Measurements from ENCODE around the gene DEFB132.

DNA sequence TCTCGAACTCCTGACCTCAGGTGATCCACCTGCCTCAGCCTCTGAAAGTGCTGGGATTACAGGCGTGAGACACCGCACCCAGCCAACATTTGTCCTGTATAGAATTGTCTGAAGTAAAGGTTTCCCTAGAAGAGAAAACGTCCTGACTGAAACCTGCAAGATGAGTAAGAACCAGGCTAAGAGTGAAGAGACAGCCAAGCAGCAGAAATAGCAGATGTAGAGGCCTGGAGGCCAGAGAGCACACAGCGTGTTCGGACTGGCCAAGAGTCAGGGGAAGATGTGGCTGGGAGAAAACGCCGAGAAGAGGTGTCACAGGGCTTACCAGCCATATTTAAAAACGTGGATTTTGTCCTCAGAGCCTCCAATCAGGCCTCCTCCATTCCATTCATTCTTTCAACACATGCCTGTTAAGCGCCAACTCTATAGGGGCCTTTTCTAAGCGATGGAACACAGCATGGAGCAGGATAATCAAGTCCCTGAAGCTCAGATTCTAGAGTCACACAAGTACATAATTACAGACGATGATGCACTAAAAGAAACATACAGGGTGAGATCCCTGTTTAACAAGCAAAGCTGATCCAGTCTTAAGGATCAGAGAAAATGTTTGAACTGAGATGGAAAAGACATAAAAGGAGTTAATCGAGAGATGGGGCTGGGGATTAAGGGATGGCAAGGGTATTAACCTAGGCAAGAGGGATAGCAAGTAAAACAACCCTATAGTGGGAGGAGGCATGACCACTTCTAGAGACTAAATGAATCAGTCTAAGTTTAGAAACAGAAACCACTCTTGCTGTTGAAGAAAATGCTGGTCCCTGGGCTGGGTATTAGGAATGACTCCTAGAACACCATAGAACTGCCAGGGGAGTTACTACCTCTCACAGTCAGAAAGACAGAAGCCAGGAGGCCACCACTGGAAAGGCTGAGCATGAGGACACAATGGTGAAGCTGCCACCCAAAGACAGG is 44.6 kb downstream of the DEFB132 start:
- TF ChIP-seq JUNB (IDR thresholded peaks at IDR 0.05; ENCODE audit: unreplicated experiment) = no peak
- TF ChIP-seq, protein P1, sequence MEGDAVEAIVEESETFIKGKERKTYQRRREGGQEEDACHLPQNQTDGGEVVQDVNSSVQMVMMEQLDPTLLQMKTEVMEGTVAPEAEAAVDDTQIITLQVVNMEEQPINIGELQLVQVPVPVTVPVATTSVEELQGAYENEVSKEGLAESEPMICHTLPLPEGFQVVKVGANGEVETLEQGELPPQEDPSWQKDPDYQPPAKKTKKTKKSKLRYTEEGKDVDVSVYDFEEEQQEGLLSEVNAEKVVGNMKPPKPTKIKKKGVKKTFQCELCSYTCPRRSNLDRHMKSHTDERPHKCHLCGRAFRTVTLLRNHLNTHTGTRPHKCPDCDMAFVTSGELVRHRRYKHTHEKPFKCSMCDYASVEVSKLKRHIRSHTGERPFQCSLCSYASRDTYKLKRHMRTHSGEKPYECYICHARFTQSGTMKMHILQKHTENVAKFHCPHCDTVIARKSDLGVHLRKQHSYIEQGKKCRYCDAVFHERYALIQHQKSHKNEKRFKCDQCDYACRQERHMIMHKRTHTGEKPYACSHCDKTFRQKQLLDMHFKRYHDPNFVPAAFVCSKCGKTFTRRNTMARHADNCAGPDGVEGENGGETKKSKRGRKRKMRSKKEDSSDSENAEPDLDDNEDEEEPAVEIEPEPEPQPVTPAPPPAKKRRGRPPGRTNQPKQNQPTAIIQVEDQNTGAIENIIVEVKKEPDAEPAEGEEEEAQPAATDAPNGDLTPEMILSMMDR (conservative IDR thresholded peaks at IDR 0.05; ENCODE audit: low read depth in 2 of 2) = no peak
- TF ChIP-seq NANOG (IDR thresholded peaks at IDR 0.05; ENCODE audit: borderline replicate concordance) = no peak
- no peak for TF ChIP-seq REST (IDR thresholded peaks at IDR 0.05; ENCODE audit: unreplicated experiment)
- TF ChIP-seq CREB1 (CRISPR knock-in tag; IDR thresholded peaks at IDR 0.05; ENCODE audit: low read depth) = no peak
- TF ChIP-seq POLR2AphosphoS5 (IDR thresholded peaks at IDR 0.05; ENCODE audit: low read depth) = no peak

Measured in GM23338 (cell line).